GM23338 (cell line): ENCODE results near the gene OR2A25. TPM values are rescaled to one million over a fixed set of nuclear protein-coding genes. Genes with fewer than 3 reads are reported as not detected.
A peak's percentile ranks its signal among the peaks of the same experiment; 100 is the strongest.
"Not testable (repeated sequence)": the region's sequence is repeated elsewhere in the genome, so short reads cannot be mapped to it uniquely, and the experiment has no call there.

Source experiments
- ATAC-seq: fragments of 200-7000 bp; cut with Tn5 transposase; 3 replicates; pipeline ENCODE4 v1.9.1; 2020
- DNase-seq: peaks from one replicate; pipeline ENCODE4 v3.0.0-alpha.2; 2015; ENCODE audit warnings: low spot score
- H2AFZ ChIP-seq: fragments of 200-600 bp; sonication (generic); 2 replicates; pipeline ENCODE4 v1.8.0; 2016; ENCODE audit warnings: antibody characterized with exemption, mild to moderate bottlenecking, moderate library complexity
- H3F3A ChIP-seq: fragments of 200-600 bp; sonication (generic); replicated peaks from 2 replicates; pipeline ENCODE4 v1.8.0; 2017; ENCODE audit warnings: antibody characterized with exemption, mixed run types, low read depth
- H3K27ac ChIP-seq: fragments of 200-600 bp; sonication (generic); 2 replicates; pipeline ENCODE4 v1.6.1; 2016; ENCODE audit warnings: low read depth
- H3K27me3 ChIP-seq: fragments of 200-600 bp; sonication (generic); 2 replicates; pipeline ENCODE4 v1.8.0; 2016; ENCODE audit warnings: mild to moderate bottlenecking, mixed run types, moderate library complexity; ENCODE audit not compliant: insufficient read depth
- H3K36me3 ChIP-seq: fragments of 200-600 bp; sonication (generic); 2 replicates; pipeline ENCODE4 v1.8.0; 2016; ENCODE audit warnings: mild to moderate bottlenecking; ENCODE audit not compliant: insufficient read depth
- H3K4me1 ChIP-seq: fragments of 200-600 bp; sonication (generic); 2 replicates; pipeline ENCODE4 v1.8.0; 2016; ENCODE audit warnings: mild to moderate bottlenecking, moderate library complexity; ENCODE audit not compliant: insufficient read depth
- H3K4me2 ChIP-seq: fragments of 200-600 bp; sonication (generic); 2 replicates; pipeline ENCODE4 v1.7.1; 2017; ENCODE audit warnings: mixed run types
- H3K4me3 ChIP-seq: fragments of 200-600 bp; sonication (generic); 2 replicates; pipeline ENCODE4 v1.6.1; 2016; ENCODE audit warnings: mixed run types
- H3K79me2 ChIP-seq: fragments of 200-600 bp; sonication (generic); replicated peaks from 2 replicates; pipeline ENCODE4 v1.8.0; 2017; ENCODE audit warnings: mild to moderate bottlenecking; ENCODE audit not compliant: insufficient read depth
- H3K9me2 ChIP-seq: fragments of 200-600 bp; sonication (generic); 2 replicates; pipeline ENCODE4 v1.8.0; 2017; ENCODE audit not compliant: insufficient read depth
- H4K20me1 ChIP-seq: fragments of 200-600 bp; sonication (generic); replicated peaks from 2 replicates; pipeline ENCODE4 v1.8.0; 2017; ENCODE audit warnings: mild to moderate bottlenecking; ENCODE audit not compliant: insufficient read depth
- H3K27ac Mint-ChIP-seq: 2 replicates; pipeline ENCODE4 v1.8.0; 2020; ENCODE audit warnings: inconsistent platforms, mild to moderate bottlenecking, moderate library complexity, mixed read lengths
- H3K27me3 Mint-ChIP-seq: 3 replicates; pipeline ENCODE4 v1.8.0; 2022; ENCODE audit warnings: low read depth, mild to moderate bottlenecking, moderate library complexity, mixed read lengths, inconsistent platforms; ENCODE audit not compliant: insufficient read depth, poor library complexity
- H3K36me3 Mint-ChIP-seq: 3 replicates; pipeline ENCODE4 v1.8.0; 2021; ENCODE audit warnings: low read depth, mild to moderate bottlenecking, inconsistent platforms, moderate library complexity, mixed read lengths
- H3K4me1 Mint-ChIP-seq: 3 replicates; pipeline ENCODE4 v1.8.0; 2020; ENCODE audit warnings: mild to moderate bottlenecking, inconsistent platforms, mixed read lengths
- H3K4me3 Mint-ChIP-seq: 3 replicates; pipeline ENCODE4 v1.8.0; 2021; ENCODE audit warnings: moderate library complexity, mild to moderate bottlenecking, inconsistent platforms, mixed read lengths
- H3K9me3 Mint-ChIP-seq: 3 replicates; pipeline ENCODE4 v1.8.0; 2020; ENCODE audit warnings: moderate library complexity, mild to moderate bottlenecking, inconsistent platforms, mixed read lengths
- CREB1 ChIP-seq: fragments of 250-450 bp; sonication (Bioruptor Pico); IDR thresholded peaks from 2 replicates; pipeline ENCODE4 v1.5.0; 2020; ENCODE audit warnings: low read depth, mild to moderate bottlenecking, moderate library complexity
- EZH2 ChIP-seq: fragments of 200-600 bp; sonication (generic); IDR thresholded peaks from one replicate; pipeline ENCODE4 v1.8.0; 2017; ENCODE audit warnings: antibody characterized with exemption, mild to moderate bottlenecking, low read depth; ENCODE audit not compliant: unreplicated experiment
- EZH2phosphoT487 ChIP-seq: fragments of 200-600 bp; sonication (generic); IDR thresholded peaks from one replicate; pipeline ENCODE4 v1.8.1; 2018; ENCODE audit warnings: antibody characterized with exemption; ENCODE audit not compliant: unreplicated experiment
- JUNB ChIP-seq: IDR thresholded peaks from one replicate; pipeline ENCODE4 v1.6.1; 2016; ENCODE audit warnings: antibody characterized with exemption; ENCODE audit not compliant: unreplicated experiment
- NANOG ChIP-seq: IDR thresholded peaks from 2 replicates; pipeline ENCODE4 v1.6.1; 2016; ENCODE audit warnings: antibody characterized with exemption, borderline replicate concordance
- STAT1 ChIP-seq: IDR thresholded peaks from one replicate; pipeline ENCODE4 v1.6.1; 2016; ENCODE audit warnings: antibody characterized with exemption; ENCODE audit not compliant: unreplicated experiment
- ZNF331 ChIP-seq: fragments of 250-450 bp; sonication (Bioruptor Pico); IDR thresholded peaks from 2 replicates; pipeline ENCODE4 v1.5.0; 2020; ENCODE audit warnings: low read depth, mild to moderate bottlenecking, moderate library complexity
- polyA plus RNA-seq: library from polyadenylated mRNA; unstranded; fragments of >200 nt; fragmentation: Nextera tagmentation; extraction: Ambion mirVana; gene quantifications from 2 replicates; pipeline ENCODE4 v1.2.1, GENCODE V29; 2016
- total RNA-seq: library from RNA; depleted of rRNA; stranded (reverse); fragments of >200 nt; shearing (Covaris generic); gene quantifications from 2 replicates; pipeline ENCODE4 v1.2.3, GENCODE V29; 2014
- TF ChIP-seq, protein P1 (sequence below): fragments of 250-450 bp; sonication (Bioruptor Pico); IDR thresholded peaks from 2 replicates; pipeline ENCODE4 v1.5.0; 2020; ENCODE audit warnings: mild to moderate bottlenecking, moderate library complexity
- TF ChIP-seq, protein P2 (sequence below): IDR thresholded peaks from one replicate; pipeline ENCODE4 v1.6.1; 2018; ENCODE audit warnings: antibody characterized with exemption; ENCODE audit not compliant: unreplicated experiment
- TF ChIP-seq, protein P3 (sequence below), 2 experiments: fragments of 200-600 bp in 1 of 2; sonication (generic) in 1 of 2; conservative IDR thresholded peaks; 2 replicates each; pipeline versions ENCODE4 v1.5.1 to v1.6.1; 2016 to 2017; ENCODE audit warnings: antibody characterized with exemption in 2 of 2, low read depth in 2 of 2, mild to moderate bottlenecking in 2 of 2, moderate library complexity in 1 of 2

The OR2A25 gene
- total and polyA plus RNA-seq, 2 experiments from 2014 or later, result not detected

DNA sequence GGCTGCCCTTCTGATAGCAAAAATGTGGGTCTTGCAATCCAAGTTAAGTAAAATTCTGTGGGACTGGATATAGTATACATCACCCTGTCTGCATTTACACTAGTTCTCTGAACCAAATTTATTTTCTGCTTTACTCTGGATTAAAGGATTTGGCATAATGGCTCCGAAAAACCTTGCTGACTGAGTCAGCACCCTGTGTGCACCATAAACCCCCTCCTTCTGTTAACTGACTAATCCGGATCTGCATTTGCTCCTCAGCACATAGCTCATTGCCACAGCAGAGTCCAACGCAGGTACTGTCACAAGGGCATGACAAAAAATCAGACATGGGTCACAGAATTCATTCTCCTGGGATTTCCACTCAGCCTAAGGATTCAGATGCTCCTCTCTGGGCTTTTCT is 19.5 kb upstream of the OR2A25 start (continued):
- no peak for TF ChIP-seq CREB1

DNA sequence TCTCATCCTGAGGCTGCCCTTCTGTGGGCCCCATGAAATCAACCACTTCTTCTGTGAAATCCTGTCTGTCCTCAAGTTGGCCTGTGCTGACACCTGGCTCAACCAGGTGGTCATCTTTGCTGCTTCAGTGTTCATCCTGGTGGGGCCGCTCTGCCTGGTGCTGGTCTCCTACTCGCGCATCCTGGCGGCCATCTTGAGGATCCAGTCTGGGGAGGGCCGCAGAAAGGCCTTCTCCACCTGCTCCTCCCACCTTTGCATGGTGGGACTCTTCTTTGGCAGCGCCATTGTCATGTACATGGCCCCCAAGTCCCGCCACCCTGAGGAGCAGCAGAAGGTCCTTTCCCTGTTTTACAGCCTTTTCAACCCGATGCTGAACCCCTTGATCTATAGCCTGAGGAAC is 18.7 kb upstream of the OR2A25 start:
- H3K27me3 ChIP-seq, H3K27ac ChIP-seq, DNase-seq, H3K4me1 Mint-ChIP-seq, H3K9me3 Mint-ChIP-seq, H3K4me3 ChIP-seq, H3K36me3 Mint-ChIP-seq, H3K4me2 ChIP-seq, H3K27me3 Mint-ChIP-seq, H3K36me3 ChIP-seq, H3K4me1 ChIP-seq, H3K79me2 ChIP-seq, H3K9me2 ChIP-seq, H3K4me3 Mint-ChIP-seq, H3K27ac Mint-ChIP-seq, H4K20me1 ChIP-seq, ATAC-seq, H3F3A ChIP-seq: not testable (repeated sequence)
- H2AFZ ChIP-seq, result 0 out of 2 replicates have a peak overlapping the region, but pooled peaks have one; percentile 47

DNA sequence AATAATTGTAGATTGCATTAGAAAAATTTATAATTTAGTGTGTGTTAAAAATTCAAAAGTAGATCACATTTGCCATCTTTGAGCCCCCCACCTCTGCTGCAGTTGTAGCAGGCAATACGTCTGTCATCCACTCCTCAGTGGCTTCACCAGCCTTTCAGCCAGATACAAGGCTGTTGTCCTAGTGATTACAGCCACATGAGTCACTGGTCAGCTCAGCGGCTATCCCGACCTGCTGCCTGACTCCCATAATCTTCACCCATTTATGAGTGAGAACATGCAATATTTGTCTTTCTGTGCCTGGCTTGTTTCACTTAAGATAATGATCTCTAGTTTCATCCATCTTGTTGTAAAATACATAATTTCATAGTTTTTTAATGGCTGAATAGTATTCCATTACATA is 11.7 kb upstream of the OR2A25 start:
- H2AFZ ChIP-seq, result no peak overlapping the region
- H3K4me1 ChIP-seq, result no peaks in the 10 kb centered on the region
- no peak for DNase-seq
- H3K4me3 ChIP-seq, result no peak overlapping the region
- no peak for ATAC-seq
- Mint-ChIP-seq H3K4me1 (peaks cover 12% of the 10 kb centered on the region), H3K4me3 (no peak overlapping the region), H3K36me3 (peaks cover 12% of the 10 kb centered on the region), H3K9me3 (peaks cover 13% of the 10 kb centered on the region; the same call in 2 of the 3 replicates), H3K27ac (no peak overlapping the region), H3K27me3 (no peaks in the 10 kb centered on the region)
- peaks cover 3% of the 10 kb centered on the region; the same call in 1 of the 2 replicates for H3K9me2 ChIP-seq
- no peaks in the 10 kb centered on the region for H4K20me1 ChIP-seq
- no peaks in the 10 kb centered on the region for H3K27me3 ChIP-seq
- H3F3A ChIP-seq, result no peaks in the 10 kb centered on the region
- H3K27ac ChIP-seq, result no peak overlapping the region
- H3K79me2 ChIP-seq, result no peaks in the 10 kb centered on the region
- no peak overlapping the region for H3K4me2 ChIP-seq
- no peaks in the 10 kb centered on the region for H3K36me3 ChIP-seq
- TF ChIP-seq, protein P1, sequence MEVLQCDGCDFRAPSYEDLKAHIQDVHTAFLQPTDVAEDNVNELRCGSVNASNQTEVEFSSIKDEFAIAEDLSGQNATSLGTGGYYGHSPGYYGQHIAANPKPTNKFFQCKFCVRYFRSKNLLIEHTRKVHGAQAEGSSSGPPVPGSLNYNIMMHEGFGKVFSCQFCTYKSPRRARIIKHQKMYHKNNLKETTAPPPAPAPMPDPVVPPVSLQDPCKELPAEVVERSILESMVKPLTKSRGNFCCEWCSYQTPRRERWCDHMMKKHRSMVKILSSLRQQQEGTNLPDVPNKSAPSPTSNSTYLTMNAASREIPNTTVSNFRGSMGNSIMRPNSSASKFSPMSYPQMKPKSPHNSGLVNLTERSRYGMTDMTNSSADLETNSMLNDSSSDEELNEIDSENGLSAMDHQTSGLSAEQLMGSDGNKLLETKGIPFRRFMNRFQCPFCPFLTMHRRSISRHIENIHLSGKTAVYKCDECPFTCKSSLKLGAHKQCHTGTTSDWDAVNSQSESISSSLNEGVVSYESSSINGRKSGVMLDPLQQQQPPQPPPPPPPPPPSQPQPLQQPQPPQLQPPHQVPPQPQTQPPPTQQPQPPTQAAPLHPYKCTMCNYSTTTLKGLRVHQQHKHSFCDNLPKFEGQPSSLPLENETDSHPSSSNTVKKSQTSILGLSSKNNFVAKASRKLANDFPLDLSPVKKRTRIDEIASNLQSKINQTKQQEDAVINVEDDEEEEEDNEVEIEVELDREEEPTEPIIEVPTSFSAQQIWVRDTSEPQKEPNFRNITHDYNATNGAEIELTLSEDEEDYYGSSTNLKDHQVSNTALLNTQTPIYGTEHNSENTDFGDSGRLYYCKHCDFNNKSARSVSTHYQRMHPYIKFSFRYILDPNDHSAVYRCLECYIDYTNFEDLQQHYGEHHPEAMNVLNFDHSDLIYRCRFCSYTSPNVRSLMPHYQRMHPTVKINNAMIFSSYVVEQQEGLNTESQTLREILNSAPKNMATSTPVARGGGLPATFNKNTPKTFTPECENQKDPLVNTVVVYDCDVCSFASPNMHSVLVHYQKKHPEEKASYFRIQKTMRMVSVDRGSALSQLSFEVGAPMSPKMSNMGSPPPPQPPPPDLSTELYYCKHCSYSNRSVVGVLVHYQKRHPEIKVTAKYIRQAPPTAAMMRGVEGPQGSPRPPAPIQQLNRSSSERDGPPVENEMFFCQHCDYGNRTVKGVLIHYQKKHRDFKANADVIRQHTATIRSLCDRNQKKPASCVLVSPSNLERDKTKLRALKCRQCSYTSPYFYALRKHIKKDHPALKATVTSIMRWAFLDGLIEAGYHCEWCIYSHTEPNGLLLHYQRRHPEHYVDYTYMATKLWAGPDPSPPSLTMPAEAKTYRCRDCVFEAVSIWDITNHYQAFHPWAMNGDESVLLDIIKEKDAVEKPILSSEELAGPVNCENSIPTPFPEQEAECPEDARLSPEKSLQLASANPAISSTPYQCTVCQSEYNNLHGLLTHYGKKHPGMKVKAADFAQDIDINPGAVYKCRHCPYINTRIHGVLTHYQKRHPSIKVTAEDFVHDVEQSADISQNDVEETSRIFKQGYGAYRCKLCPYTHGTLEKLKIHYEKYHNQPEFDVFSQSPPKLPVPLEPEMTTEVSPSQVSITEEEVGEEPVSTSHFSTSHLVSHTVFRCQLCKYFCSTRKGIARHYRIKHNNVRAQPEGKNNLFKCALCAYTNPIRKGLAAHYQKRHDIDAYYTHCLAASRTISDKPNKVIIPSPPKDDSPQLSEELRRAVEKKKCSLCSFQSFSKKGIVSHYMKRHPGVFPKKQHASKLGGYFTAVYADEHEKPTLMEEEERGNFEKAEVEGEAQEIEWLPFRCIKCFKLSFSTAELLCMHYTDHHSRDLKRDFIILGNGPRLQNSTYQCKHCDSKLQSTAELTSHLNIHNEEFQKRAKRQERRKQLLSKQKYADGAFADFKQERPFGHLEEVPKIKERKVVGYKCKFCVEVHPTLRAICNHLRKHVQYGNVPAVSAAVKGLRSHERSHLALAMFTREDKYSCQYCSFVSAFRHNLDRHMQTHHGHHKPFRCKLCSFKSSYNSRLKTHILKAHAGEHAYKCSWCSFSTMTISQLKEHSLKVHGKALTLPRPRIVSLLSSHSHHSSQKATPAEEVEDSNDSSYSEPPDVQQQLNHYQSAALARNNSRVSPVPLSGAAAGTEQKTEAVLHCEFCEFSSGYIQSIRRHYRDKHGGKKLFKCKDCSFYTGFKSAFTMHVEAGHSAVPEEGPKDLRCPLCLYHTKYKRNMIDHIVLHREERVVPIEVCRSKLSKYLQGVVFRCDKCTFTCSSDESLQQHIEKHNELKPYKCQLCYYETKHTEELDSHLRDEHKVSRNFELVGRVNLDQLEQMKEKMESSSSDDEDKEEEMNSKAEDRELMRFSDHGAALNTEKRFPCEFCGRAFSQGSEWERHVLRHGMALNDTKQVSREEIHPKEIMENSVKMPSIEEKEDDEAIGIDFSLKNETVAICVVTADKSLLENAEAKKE (CRISPR knock-in tag), result no peak
- TF ChIP-seq ZNF331 (CRISPR knock-in tag) (no peak), NANOG (no peak), EZH2phosphoT487 (no peak), CREB1 (no peak), EZH2 (no peak), JUNB (no peak), STAT1 (no peak)
- TF ChIP-seq, protein P2, sequence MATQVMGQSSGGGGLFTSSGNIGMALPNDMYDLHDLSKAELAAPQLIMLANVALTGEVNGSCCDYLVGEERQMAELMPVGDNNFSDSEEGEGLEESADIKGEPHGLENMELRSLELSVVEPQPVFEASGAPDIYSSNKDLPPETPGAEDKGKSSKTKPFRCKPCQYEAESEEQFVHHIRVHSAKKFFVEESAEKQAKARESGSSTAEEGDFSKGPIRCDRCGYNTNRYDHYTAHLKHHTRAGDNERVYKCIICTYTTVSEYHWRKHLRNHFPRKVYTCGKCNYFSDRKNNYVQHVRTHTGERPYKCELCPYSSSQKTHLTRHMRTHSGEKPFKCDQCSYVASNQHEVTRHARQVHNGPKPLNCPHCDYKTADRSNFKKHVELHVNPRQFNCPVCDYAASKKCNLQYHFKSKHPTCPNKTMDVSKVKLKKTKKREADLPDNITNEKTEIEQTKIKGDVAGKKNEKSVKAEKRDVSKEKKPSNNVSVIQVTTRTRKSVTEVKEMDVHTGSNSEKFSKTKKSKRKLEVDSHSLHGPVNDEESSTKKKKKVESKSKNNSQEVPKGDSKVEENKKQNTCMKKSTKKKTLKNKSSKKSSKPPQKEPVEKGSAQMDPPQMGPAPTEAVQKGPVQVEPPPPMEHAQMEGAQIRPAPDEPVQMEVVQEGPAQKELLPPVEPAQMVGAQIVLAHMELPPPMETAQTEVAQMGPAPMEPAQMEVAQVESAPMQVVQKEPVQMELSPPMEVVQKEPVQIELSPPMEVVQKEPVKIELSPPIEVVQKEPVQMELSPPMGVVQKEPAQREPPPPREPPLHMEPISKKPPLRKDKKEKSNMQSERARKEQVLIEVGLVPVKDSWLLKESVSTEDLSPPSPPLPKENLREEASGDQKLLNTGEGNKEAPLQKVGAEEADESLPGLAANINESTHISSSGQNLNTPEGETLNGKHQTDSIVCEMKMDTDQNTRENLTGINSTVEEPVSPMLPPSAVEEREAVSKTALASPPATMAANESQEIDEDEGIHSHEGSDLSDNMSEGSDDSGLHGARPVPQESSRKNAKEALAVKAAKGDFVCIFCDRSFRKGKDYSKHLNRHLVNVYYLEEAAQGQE, result no peak
- TF ChIP-seq, protein P3, sequence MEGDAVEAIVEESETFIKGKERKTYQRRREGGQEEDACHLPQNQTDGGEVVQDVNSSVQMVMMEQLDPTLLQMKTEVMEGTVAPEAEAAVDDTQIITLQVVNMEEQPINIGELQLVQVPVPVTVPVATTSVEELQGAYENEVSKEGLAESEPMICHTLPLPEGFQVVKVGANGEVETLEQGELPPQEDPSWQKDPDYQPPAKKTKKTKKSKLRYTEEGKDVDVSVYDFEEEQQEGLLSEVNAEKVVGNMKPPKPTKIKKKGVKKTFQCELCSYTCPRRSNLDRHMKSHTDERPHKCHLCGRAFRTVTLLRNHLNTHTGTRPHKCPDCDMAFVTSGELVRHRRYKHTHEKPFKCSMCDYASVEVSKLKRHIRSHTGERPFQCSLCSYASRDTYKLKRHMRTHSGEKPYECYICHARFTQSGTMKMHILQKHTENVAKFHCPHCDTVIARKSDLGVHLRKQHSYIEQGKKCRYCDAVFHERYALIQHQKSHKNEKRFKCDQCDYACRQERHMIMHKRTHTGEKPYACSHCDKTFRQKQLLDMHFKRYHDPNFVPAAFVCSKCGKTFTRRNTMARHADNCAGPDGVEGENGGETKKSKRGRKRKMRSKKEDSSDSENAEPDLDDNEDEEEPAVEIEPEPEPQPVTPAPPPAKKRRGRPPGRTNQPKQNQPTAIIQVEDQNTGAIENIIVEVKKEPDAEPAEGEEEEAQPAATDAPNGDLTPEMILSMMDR (conservative IDR thresholded peaks at IDR 0.05; ENCODE audit: low read depth in 2 of 2), result no peak
